SU-DHL-6 (cell line): ENCODE measurements around the gene AMH.

ENCODE experiments used
- H2AFZ ChIP-seq: fragments of 200-600 bp; sonication (generic); 2 replicates; pipeline ENCODE4 v1.6.1; 2014; ENCODE audit warnings: low read depth, mild to moderate bottlenecking, moderate library complexity, mixed read lengths, antibody characterized with exemption, low read length; ENCODE audit not compliant: severe bottlenecking
- H3F3A ChIP-seq: fragments of 200-600 bp; shearing (Covaris generic); 2 replicates; pipeline ENCODE4 v1.6.0; 2016; ENCODE audit warnings: antibody characterized with exemption, mild to moderate bottlenecking; ENCODE audit not compliant: insufficient read depth
- H3K27ac ChIP-seq: fragments of 200-600 bp; sonication (generic); 2 replicates; pipeline ENCODE4 v1.5.1; 2016; ENCODE audit warnings: low read depth, mild to moderate bottlenecking, low read length, moderate library complexity, mixed read lengths
- H3K27me3 ChIP-seq: fragments of 200-600 bp; sonication (generic), shearing (Covaris generic); 2 replicates; pipeline ENCODE4 v1.6.0; 2014; ENCODE audit warnings: mild to moderate bottlenecking, low read length
- H3K36me3 ChIP-seq: fragments of 200-600 bp; sonication (generic); 2 replicates; pipeline ENCODE4 v1.6.1; 2014; ENCODE audit warnings: mild to moderate bottlenecking, low read length, mixed read lengths
- H3K4me2 ChIP-seq: fragments of 300-600, 200-600 bp; shearing (Covaris generic), sonication (generic); 2 replicates; pipeline ENCODE4 v1.6.0; 2014; ENCODE audit warnings: low read length, low read depth, mild to moderate bottlenecking; ENCODE audit not compliant: poor library complexity, severe bottlenecking
- H3K4me3 ChIP-seq: fragments of 200-600 bp; sonication (generic); 2 replicates; pipeline ENCODE4 v1.5.1; 2014; ENCODE audit warnings: antibody characterized with exemption, low read length, mild to moderate bottlenecking, mixed read lengths; ENCODE audit not compliant: insufficient read depth, poor library complexity, severe bottlenecking
- H3K79me2 ChIP-seq: fragments of 200-600 bp; sonication (generic); 2 replicates; pipeline ENCODE4 v1.6.1; 2014; ENCODE audit warnings: mild to moderate bottlenecking, low read length, moderate library complexity; ENCODE audit not compliant: insufficient read depth
- H3K9ac ChIP-seq: fragments of 200-600 bp; sonication (generic); 2 replicates; pipeline ENCODE4 v1.7.0; 2014; ENCODE audit warnings: mild to moderate bottlenecking, low read length
- H3K9me2 ChIP-seq: fragments of 200-600 bp; sonication (generic); replicated peaks from 2 replicates; pipeline ENCODE4 v1.6.1; 2014; ENCODE audit warnings: low read length; ENCODE audit not compliant: insufficient read depth
- H3K9me3 ChIP-seq: fragments of 200-600 bp; sonication (generic); 2 replicates; pipeline ENCODE4 v1.6.1; 2014; ENCODE audit warnings: low read length, mixed read lengths; ENCODE audit not compliant: insufficient read depth
- H4K20me1 ChIP-seq: fragments of 200-600 bp; sonication (generic); 2 replicates; pipeline ENCODE4 v1.6.1; 2014; ENCODE audit warnings: low read depth, mild to moderate bottlenecking, antibody characterized with exemption, low read length, moderate library complexity, mixed read lengths
- EZH2phosphoT487 ChIP-seq: fragments of 200-600 bp; sonication (generic), shearing (Covaris generic); conservative IDR thresholded peaks from 2 replicates; pipeline ENCODE4 v1.6.1; 2018; ENCODE audit warnings: mild to moderate bottlenecking, antibody characterized with exemption, low read length, moderate library complexity, mixed read lengths
- TF ChIP-seq, protein P1 (sequence below): fragments of 200-600 bp; sonication (generic); IDR thresholded peaks from one replicate; pipeline ENCODE4 v1.5.1; 2017; ENCODE audit warnings: antibody characterized with exemption, mild to moderate bottlenecking, low read length, moderate library complexity; ENCODE audit not compliant: insufficient read depth, poor library complexity, severe bottlenecking

The AMH gene

DNA sequence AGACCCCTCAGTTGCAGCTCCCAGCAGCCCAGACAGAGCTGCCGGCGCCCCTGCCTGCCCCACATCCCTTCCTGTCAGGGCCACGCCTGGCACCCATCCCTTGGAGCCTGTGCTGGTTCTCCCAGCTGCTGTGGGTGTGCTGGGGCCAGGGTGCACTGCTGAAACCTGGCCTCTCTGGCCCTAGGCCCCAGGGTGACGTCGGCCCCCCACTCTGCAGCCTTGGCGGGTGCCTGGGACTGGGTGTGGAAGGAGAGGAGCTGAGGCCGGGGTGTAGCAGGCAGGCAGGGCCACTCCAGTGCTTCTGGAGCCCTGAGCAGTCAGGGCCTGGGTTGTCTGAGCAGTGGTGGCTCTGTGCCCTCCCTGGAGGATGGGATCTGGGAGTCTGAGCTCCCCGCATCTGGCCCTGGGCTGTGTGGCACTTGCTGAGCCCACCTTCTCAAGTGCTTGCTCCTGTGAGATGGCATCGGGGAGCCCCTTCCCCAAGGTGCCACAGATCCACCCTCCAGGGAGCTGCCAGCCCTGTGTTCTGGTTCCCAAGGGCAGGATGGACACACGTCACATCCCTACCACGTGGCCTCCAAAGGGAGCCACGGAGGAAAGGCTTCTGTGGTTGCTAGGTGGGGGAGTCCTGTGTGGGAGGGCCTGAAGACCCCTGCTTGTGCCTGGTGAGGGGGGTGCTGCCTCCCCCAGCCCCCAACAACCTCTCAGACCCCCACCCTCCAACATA lies 18.2 kb upstream of the AMH start:
- peaks cover 33% of the 10 kb centered on the region for H3K79me2 ChIP-seq
- H3K27me3 ChIP-seq = no peaks in the 10 kb centered on the region
- no peak overlapping the region for H2AFZ ChIP-seq
- peak overlapping the region; percentile 30; the same call in 1 of the 2 replicates for H3K27ac ChIP-seq
- no peaks in the 10 kb centered on the region for H3K36me3 ChIP-seq
- H3K4me3 ChIP-seq = no peak overlapping the region
- H3K9me2 ChIP-seq = no peaks in the 10 kb centered on the region
- TF ChIP-seq, protein P1, sequence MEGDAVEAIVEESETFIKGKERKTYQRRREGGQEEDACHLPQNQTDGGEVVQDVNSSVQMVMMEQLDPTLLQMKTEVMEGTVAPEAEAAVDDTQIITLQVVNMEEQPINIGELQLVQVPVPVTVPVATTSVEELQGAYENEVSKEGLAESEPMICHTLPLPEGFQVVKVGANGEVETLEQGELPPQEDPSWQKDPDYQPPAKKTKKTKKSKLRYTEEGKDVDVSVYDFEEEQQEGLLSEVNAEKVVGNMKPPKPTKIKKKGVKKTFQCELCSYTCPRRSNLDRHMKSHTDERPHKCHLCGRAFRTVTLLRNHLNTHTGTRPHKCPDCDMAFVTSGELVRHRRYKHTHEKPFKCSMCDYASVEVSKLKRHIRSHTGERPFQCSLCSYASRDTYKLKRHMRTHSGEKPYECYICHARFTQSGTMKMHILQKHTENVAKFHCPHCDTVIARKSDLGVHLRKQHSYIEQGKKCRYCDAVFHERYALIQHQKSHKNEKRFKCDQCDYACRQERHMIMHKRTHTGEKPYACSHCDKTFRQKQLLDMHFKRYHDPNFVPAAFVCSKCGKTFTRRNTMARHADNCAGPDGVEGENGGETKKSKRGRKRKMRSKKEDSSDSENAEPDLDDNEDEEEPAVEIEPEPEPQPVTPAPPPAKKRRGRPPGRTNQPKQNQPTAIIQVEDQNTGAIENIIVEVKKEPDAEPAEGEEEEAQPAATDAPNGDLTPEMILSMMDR = no peak
- no peak for TF ChIP-seq EZH2phosphoT487
- no peaks in the 10 kb centered on the region for H4K20me1 ChIP-seq
- H3F3A ChIP-seq = peaks cover 30% of the 10 kb centered on the region
- H3K9ac ChIP-seq = no peak overlapping the region
- H3K9me3 ChIP-seq = no peaks in the 10 kb centered on the region
- no peak overlapping the region for H3K4me2 ChIP-seq

DNA sequence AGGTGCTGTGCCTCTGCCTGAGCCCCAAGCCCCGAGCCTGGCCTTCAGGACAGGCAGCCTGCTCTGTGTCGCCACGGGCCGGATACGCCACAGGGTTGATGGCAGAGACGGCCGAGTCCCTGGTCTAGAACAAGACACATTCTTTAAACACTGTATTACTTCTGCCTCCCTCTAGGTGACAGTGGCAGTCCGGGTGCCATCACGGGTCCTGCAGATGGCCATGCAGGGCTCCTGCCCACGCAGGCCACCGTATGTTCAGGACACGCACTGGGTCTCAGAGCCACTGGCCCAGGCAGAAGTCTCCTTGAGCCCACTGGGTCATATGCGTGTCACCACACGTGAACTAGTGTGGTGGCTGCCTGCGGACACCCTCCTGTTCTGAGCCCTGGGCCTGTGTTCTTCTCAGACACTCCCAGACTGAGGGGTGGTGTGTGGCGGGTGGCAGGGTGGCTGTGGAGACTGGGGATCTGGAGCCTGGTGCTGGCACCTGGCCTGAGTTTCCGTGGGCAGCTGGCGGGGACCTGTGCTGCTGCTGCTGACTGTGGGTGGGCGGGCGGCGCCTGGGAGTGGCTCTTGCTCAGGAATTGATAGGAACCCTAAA lies 17.4 kb upstream of the AMH start:
- no peak for TF ChIP-seq EZH2phosphoT487
- Histone ChIP-seq H3K9me2 (no peaks in the 10 kb centered on the region), H3K27me3 (no peaks in the 10 kb centered on the region), H3K27ac (peak overlapping the region; percentile 30; the same call in 1 of the 2 replicates), H4K20me1 (no peaks in the 10 kb centered on the region), H3K4me2 (no peak overlapping the region), H3K36me3 (no peaks in the 10 kb centered on the region), H3K79me2 (peaks cover 35% of the 10 kb centered on the region), H3F3A (peaks cover 30% of the 10 kb centered on the region), H3K9me3 (no peaks in the 10 kb centered on the region), H3K9ac (no peak overlapping the region), H2AFZ (no peak overlapping the region), H3K4me3 (no peak overlapping the region)

DNA sequence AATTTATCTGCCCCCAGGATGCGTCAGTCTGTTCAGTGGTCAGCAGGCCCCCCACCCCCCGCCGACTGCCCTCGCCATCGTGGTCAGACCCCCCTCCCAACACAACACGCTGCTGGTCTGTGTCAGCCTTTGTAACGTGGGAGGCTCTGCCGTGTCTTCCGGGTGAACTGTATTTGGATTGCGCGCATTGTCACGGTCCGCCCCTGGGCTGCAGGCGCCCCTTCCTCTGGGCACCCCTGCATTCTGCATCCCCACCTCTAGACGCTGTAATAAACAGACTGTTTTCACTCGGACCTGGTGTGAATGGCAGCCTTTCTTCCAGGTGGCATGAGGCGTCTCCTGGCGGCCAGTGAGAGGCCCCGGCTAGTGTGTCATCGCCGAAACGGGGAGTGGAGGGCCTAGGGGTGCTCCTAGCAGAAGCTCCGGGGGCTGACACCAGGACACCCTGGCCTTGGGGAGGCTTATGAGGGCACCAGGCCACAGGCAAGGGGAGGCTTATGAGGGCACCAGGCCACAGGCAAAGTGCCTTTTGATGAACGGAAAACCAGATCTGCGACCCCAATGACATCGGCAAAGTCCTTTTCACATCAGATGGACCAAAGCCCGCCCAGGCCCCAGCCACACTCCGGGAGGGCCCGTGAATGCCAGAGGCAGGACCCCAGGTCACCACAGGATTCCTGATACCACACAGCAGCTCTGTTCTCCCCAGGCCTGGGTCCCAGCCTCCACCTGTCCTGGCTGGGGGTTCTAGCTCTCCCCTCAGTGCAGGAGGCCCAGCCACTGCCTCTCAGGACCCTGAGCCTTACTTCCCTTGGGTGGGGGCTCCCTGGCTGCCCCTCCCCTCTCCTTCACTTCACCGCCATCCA lies 16.6 kb upstream of the AMH start:
- peak overlapping the region; percentile 9 for H3K4me2 ChIP-seq
- H3K27ac ChIP-seq = peak overlapping the region; percentile 81
- peaks cover 43% of the 10 kb centered on the region for H3K79me2 ChIP-seq
- no peak overlapping the region for H3K4me3 ChIP-seq
- H3K9ac ChIP-seq = 0 out of 2 replicates have a peak overlapping the region, but pooled peaks have one; percentile 95
- no peaks in the 10 kb centered on the region for H3K27me3 ChIP-seq
- H4K20me1 ChIP-seq = no peaks in the 10 kb centered on the region
- no peaks in the 10 kb centered on the region for H3K36me3 ChIP-seq
- no peaks in the 10 kb centered on the region for H3K9me3 ChIP-seq
- peaks cover 26% of the 10 kb centered on the region for H3F3A ChIP-seq
- no peak for TF ChIP-seq EZH2phosphoT487
- TF ChIP-seq, protein P1 = no peak
- H3K9me2 ChIP-seq = no peaks in the 10 kb centered on the region
- no peak overlapping the region for H2AFZ ChIP-seq
